Astrocyte (in vitro differentiated cells and primary cell): ENCODE data around the gene STK32B. TPM values are rescaled to one million over a fixed set of nuclear protein-coding genes. Genes with fewer than 3 reads are reported as not detected.

Experiments used
- DNase-seq: peaks from one replicate; pipeline ENCODE4 v3.0.0-alpha.2; 2010; ENCODE audit warnings: low read depth
- FAIRE-seq: peaks from 2 replicates; lab custom pipeline; 2011; peaks lifted over from hg19 to GRCh38; lab: Jason Lieb, UNC
- H2AFZ ChIP-seq: 2 replicates; pipeline ENCODE4 v1.6.0; 2012; ENCODE audit warnings: low read depth, low read length, inconsistent platforms
- H3K27ac ChIP-seq: 2 replicates; pipeline ENCODE4 v1.5.1; 2011; ENCODE audit warnings: low read depth, low read length, inconsistent platforms
- H3K27me3 ChIP-seq: 2 replicates; pipeline ENCODE4 v1.6.0; 2011; ENCODE audit warnings: low read length, inconsistent platforms; ENCODE audit not compliant: insufficient read depth
- H3K36me3 ChIP-seq: 2 replicates; pipeline ENCODE4 v1.5.1; 2011; ENCODE audit warnings: low read length, inconsistent platforms; ENCODE audit not compliant: insufficient read depth
- H3K4me1 ChIP-seq: 2 replicates; pipeline ENCODE4 v1.5.1; 2011; ENCODE audit warnings: low read length, inconsistent platforms; ENCODE audit not compliant: insufficient read depth
- H3K4me2 ChIP-seq: 2 replicates; pipeline ENCODE4 v1.6.0; 2012; ENCODE audit warnings: low read length, inconsistent platforms
- H3K4me3 ChIP-seq: 2 replicates; pipeline ENCODE4 v1.5.1; 2011; ENCODE audit warnings: low read depth, mild to moderate bottlenecking, low read length, inconsistent platforms; ENCODE audit not compliant: insufficient read depth
- H3K79me2 ChIP-seq: 2 replicates; pipeline ENCODE4 v1.6.0; 2012; ENCODE audit warnings: mild to moderate bottlenecking, low read length, inconsistent platforms; ENCODE audit not compliant: insufficient read depth
- H3K9ac ChIP-seq: 2 replicates; pipeline ENCODE4 v1.6.0; 2012; ENCODE audit warnings: mild to moderate bottlenecking, low read length, inconsistent platforms
- H3K9me3 ChIP-seq: 2 replicates; pipeline ENCODE4 v1.5.1; 2012; ENCODE audit warnings: low read depth, mild to moderate bottlenecking, low read length, inconsistent platforms; ENCODE audit not compliant: insufficient read depth
- H4K20me1 ChIP-seq: 2 replicates; pipeline ENCODE4 v1.6.0; 2012; ENCODE audit warnings: low read length, inconsistent platforms; ENCODE audit not compliant: insufficient read depth
- H3K27ac Mint-ChIP-seq: one replicate; pipeline ENCODE4 v1.8.0; 2021; ENCODE audit warnings: mild to moderate bottlenecking, mixed read lengths; ENCODE audit not compliant: unreplicated experiment
- H3K27me3 Mint-ChIP-seq: one replicate; pipeline ENCODE4 v1.8.0; 2021; ENCODE audit warnings: low read depth, mixed read lengths; ENCODE audit not compliant: unreplicated experiment
- H3K36me3 Mint-ChIP-seq: one replicate; pipeline ENCODE4 v1.8.0; 2021; ENCODE audit warnings: low read depth, mixed read lengths; ENCODE audit not compliant: unreplicated experiment
- H3K4me1 Mint-ChIP-seq: one replicate; pipeline ENCODE4 v1.8.0; 2021; ENCODE audit warnings: low read depth, mixed read lengths; ENCODE audit not compliant: unreplicated experiment
- H3K4me3 Mint-ChIP-seq: one replicate; pipeline ENCODE4 v1.8.0; 2021; ENCODE audit warnings: mild to moderate bottlenecking, moderate library complexity, mixed read lengths; ENCODE audit not compliant: unreplicated experiment
- H3K9me3 Mint-ChIP-seq: one replicate; pipeline ENCODE4 v1.8.0; 2021; ENCODE audit warnings: mild to moderate bottlenecking, mixed read lengths; ENCODE audit not compliant: unreplicated experiment
- EZH2 ChIP-seq: IDR thresholded peaks from 2 replicates; pipeline ENCODE4 v1.6.1; 2012; ENCODE audit warnings: mild to moderate bottlenecking, low read length, inconsistent platforms; ENCODE audit not compliant: insufficient read depth
- total RNA-seq: library from RNA; stranded (reverse); gene quantifications from 2 replicates; pipeline ENCODE4 v1.2.1, GENCODE V29; 2021
- TF ChIP-seq, protein P1 (sequence below): IDR thresholded peaks from 2 replicates; pipeline ENCODE4 v1.5.1; 2011; ENCODE audit warnings: low read depth, mild to moderate bottlenecking, inconsistent platforms, low read length, moderate library complexity; ENCODE audit not compliant: insufficient read depth

Gene STK32B
- total RNA-seq, 1 donor from 2014 or later: 2.9 TPM

DNA sequence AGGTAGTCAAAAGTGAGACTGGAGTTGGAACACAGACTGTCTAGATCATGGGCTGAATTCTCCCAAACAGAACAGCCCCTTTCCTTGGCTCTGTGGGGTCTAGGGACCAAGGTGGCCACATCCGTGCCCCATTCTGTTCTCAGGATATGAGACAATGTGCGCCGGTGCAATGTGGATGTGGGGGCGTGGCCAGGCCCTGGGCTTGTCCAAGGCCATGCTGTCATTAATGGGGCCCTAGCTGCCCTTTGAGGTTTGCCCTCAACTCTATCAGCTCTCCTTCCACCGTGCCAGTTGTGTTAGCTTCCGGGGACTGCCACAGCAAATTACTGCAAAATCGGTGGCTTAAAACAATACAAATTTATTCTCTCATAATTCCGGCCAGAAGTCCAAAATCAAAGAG lies 344.5 kb downstream of the STK32B start:
- H2AFZ ChIP-seq: no peak overlapping the region
- DNase-seq: no peak
- H3K27ac ChIP-seq: no peak overlapping the region
- TF ChIP-seq EZH2: no peak
- TF ChIP-seq, protein P1, sequence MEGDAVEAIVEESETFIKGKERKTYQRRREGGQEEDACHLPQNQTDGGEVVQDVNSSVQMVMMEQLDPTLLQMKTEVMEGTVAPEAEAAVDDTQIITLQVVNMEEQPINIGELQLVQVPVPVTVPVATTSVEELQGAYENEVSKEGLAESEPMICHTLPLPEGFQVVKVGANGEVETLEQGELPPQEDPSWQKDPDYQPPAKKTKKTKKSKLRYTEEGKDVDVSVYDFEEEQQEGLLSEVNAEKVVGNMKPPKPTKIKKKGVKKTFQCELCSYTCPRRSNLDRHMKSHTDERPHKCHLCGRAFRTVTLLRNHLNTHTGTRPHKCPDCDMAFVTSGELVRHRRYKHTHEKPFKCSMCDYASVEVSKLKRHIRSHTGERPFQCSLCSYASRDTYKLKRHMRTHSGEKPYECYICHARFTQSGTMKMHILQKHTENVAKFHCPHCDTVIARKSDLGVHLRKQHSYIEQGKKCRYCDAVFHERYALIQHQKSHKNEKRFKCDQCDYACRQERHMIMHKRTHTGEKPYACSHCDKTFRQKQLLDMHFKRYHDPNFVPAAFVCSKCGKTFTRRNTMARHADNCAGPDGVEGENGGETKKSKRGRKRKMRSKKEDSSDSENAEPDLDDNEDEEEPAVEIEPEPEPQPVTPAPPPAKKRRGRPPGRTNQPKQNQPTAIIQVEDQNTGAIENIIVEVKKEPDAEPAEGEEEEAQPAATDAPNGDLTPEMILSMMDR: no peak
- no peaks in the 10 kb centered on the region for H3K9me3 ChIP-seq
- H4K20me1 ChIP-seq: no peaks in the 10 kb centered on the region
- H3K9me3 Mint-ChIP-seq: peaks cover 4% of the 10 kb centered on the region
- H3K4me2 ChIP-seq: no peak overlapping the region
- H3K27ac Mint-ChIP-seq: no peak overlapping the region
- no peak overlapping the region for H3K9ac ChIP-seq
- H3K4me1 Mint-ChIP-seq: no peaks in the 10 kb centered on the region
- H3K79me2 ChIP-seq: no peaks in the 10 kb centered on the region
- H3K27me3 Mint-ChIP-seq: peaks cover 3% of the 10 kb centered on the region
- H3K4me1 ChIP-seq: no peaks in the 10 kb centered on the region
- no peaks in the 10 kb centered on the region for H3K36me3 ChIP-seq
- H3K4me3 ChIP-seq: no peak overlapping the region
- H3K27me3 ChIP-seq: no peaks in the 10 kb centered on the region
- H3K36me3 Mint-ChIP-seq: peaks cover 2% of the 10 kb centered on the region
- H3K4me3 Mint-ChIP-seq: no peak overlapping the region
- no peak for FAIRE-seq

DNA sequence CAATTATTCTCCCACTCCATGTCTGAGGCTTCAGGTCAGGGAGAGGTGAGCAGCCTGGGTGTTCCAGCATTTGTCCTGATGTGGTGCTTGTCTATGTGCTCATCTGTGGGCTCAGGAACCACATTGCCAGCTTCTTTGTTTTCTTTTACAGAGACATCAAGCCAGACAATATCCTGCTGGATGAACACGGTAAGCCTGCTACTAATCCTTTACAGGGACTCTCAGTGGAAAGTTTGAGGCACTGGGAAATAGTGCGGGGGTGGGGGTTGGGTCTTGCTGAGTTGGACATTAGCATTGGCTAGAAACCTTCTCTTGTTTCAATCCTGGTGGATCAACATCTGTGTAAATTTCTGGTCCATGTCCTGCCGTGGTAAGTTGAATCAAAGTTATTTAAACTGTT lies 346.8 kb downstream of the STK32B start:
- FAIRE-seq (no peak), DNase-seq (no peak)
- Mint-ChIP-seq H3K9me3 (peaks cover 9% of the 10 kb centered on the region), H3K4me1 (peaks cover under 1% of the 10 kb centered on the region), H3K27me3 (peaks cover 11% of the 10 kb centered on the region), H3K4me3 (no peak overlapping the region), H3K27ac (no peak overlapping the region), H3K36me3 (peaks cover 8% of the 10 kb centered on the region)
- Histone ChIP-seq H3K4me2 (no peak overlapping the region), H3K4me1 (no peaks in the 10 kb centered on the region), H3K9ac (no peak overlapping the region), H2AFZ (no peak overlapping the region), H3K4me3 (no peak overlapping the region), H3K27me3 (no peaks in the 10 kb centered on the region), H3K9me3 (peaks cover 9% of the 10 kb centered on the region), H4K20me1 (no peaks in the 10 kb centered on the region), H3K27ac (no peak overlapping the region), H3K36me3 (no peaks in the 10 kb centered on the region), H3K79me2 (no peaks in the 10 kb centered on the region)
- TF ChIP-seq EZH2: no peak
- TF ChIP-seq, protein P1: no peak

DNA sequence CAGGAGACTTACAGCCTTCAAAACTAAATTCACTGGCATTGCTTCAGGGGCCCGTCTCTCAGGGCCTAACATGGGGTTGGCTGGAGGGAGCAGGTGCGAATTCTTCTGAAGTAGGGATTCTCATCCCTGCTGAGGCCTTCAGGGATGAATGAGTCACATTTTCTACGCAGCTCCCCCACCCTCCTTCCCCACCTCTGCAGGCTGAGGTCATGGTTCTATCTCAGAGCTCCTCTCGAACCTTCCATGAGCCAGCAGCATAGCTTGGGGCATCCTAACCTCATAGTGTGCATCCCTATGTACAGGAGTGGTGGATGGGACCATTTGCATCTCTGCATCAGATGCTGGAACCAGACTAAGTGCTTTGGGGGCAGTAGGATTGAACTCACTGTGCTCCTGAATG lies 347.8 kb downstream of the STK32B start:
- TF ChIP-seq, protein P1: no peak
- TF ChIP-seq EZH2: no peak
- H3K27ac ChIP-seq: no peak overlapping the region
- no peaks in the 10 kb centered on the region for H3K36me3 ChIP-seq
- no peaks in the 10 kb centered on the region for H3K4me1 ChIP-seq
- H3K36me3 Mint-ChIP-seq: peaks cover 8% of the 10 kb centered on the region
- H3K27me3 Mint-ChIP-seq: peaks cover 9% of the 10 kb centered on the region
- DNase-seq (no peak), FAIRE-seq (no peak)
- no peak overlapping the region for H3K4me3 Mint-ChIP-seq
- H3K79me2 ChIP-seq: no peaks in the 10 kb centered on the region
- no peak overlapping the region for H2AFZ ChIP-seq
- H3K4me3 ChIP-seq: no peak overlapping the region
- H3K9ac ChIP-seq: no peak overlapping the region
- H3K9me3 Mint-ChIP-seq: peaks cover 9% of the 10 kb centered on the region
- peaks cover 9% of the 10 kb centered on the region for H3K9me3 ChIP-seq
- no peaks in the 10 kb centered on the region for H3K27me3 ChIP-seq
- no peak overlapping the region for H3K27ac Mint-ChIP-seq
- H3K4me1 Mint-ChIP-seq: peaks cover 3% of the 10 kb centered on the region
- no peaks in the 10 kb centered on the region for H4K20me1 ChIP-seq
- no peak overlapping the region for H3K4me2 ChIP-seq
